HepG2 (cell line): ENCODE results near the gene NOP9. TPM values are rescaled to one million over a fixed set of nuclear protein-coding genes. Genes with fewer than 3 reads are reported as not detected.

Experiments used
- AHDC1 ChIP-seq: sonication (generic); formaldehyde crosslinking; IDR thresholded peaks from 2 replicates; pipeline ENCODE4 v1.5.1; 2020; ENCODE audit warnings: mild to moderate bottlenecking, missing genetic modification reagents, borderline replicate concordance
- BCL3 ChIP-seq: sonication (generic); formaldehyde crosslinking; IDR thresholded peaks from 2 replicates; pipeline ENCODE4 v1.5.1; 2020; ENCODE audit warnings: mild to moderate bottlenecking, missing genetic modification reagents, moderate library complexity
- CTCF ChIP-seq: sonication (generic); formaldehyde crosslinking; IDR thresholded peaks from 2 replicates; pipeline ENCODE4 v1.5.0; 2020; ENCODE audit warnings: mild to moderate bottlenecking, missing genetic modification reagents, moderate library complexity
- FOXO4 ChIP-seq: sonication (generic); formaldehyde crosslinking; conservative IDR thresholded peaks from 2 replicates; pipeline ENCODE4 v1.8.1; 2023; ENCODE audit warnings: missing genetic modification reagents
- HMG20B ChIP-seq: conservative IDR thresholded peaks from 2 replicates; pipeline ENCODE4 v1.6.1; 2016; ENCODE audit warnings: missing genetic modification reagents, missing compliant biosample characterization
- JDP2 ChIP-seq: sonication (generic); formaldehyde crosslinking; IDR thresholded peaks from 2 replicates; pipeline ENCODE4 v1.8.1; 2022; ENCODE audit warnings: missing genetic modification reagents, borderline replicate concordance
- KLF12 ChIP-seq: sonication (generic); formaldehyde crosslinking; IDR thresholded peaks from 2 replicates; pipeline ENCODE4 v1.4.0; 2020; ENCODE audit warnings: missing genetic modification reagents, borderline replicate concordance
- KLF9 ChIP-seq: IDR thresholded peaks from 2 replicates; pipeline ENCODE4 v1.6.1; 2016; ENCODE audit warnings: low read depth
- MTA1 ChIP-seq: sonication (generic); formaldehyde crosslinking; IDR thresholded peaks from 2 replicates; pipeline ENCODE4 v1.4.0; 2020; ENCODE audit warnings: missing genetic modification reagents, mild to moderate bottlenecking, borderline replicate concordance
- PCBP2 ChIP-seq: fragments of 200-400 bp; formaldehyde crosslinking; optimal IDR thresholded peaks from 2 replicates; pipeline ENCODE3; 2018; ENCODE audit warnings: low read length, low read depth; ENCODE audit not compliant: poor library complexity, severe bottlenecking
- RNF2 ChIP-seq: fragments of 450-650 bp; conservative IDR thresholded peaks from 2 replicates; pipeline ENCODE4 v1.6.1; 2016; ENCODE audit warnings: low read depth
- STAG1 ChIP-seq: sonication (generic); formaldehyde crosslinking; IDR thresholded peaks from 2 replicates; pipeline ENCODE4 v1.4.0; 2020; ENCODE audit warnings: missing genetic modification reagents
- ZNF10 ChIP-seq: sonication (generic); formaldehyde crosslinking; IDR thresholded peaks from 2 replicates; pipeline ENCODE4 v1.4.0; 2020; ENCODE audit warnings: mild to moderate bottlenecking, low read depth, missing genetic modification reagents, borderline replicate concordance
- ZNF225 ChIP-seq: sonication (generic); formaldehyde crosslinking; IDR thresholded peaks from 2 replicates; pipeline ENCODE4 v1.4.0; 2020; ENCODE audit warnings: mild to moderate bottlenecking, missing genetic modification reagents
- ZNF30 ChIP-seq: sonication (generic); formaldehyde crosslinking; IDR thresholded peaks from 2 replicates; pipeline ENCODE4 v1.5.0; 2020; ENCODE audit warnings: mild to moderate bottlenecking, missing genetic modification reagents
- ZNF550 ChIP-seq: sonication (generic); formaldehyde crosslinking; IDR thresholded peaks from 2 replicates; pipeline ENCODE4 v1.4.0; 2020; ENCODE audit warnings: mild to moderate bottlenecking, missing genetic modification reagents, borderline replicate concordance
- ZNF562 ChIP-seq: sonication (generic); formaldehyde crosslinking; IDR thresholded peaks from 2 replicates; pipeline ENCODE4 v1.8.0; 2022; ENCODE audit warnings: missing genetic modification reagents, borderline replicate concordance
- ZNF572 ChIP-seq: sonication (generic); formaldehyde crosslinking; IDR thresholded peaks from 2 replicates; pipeline ENCODE4 v1.5.1; 2020; ENCODE audit warnings: mild to moderate bottlenecking, missing genetic modification reagents
- ZNF724P ChIP-seq: sonication (generic); formaldehyde crosslinking; IDR thresholded peaks from 2 replicates; pipeline ENCODE4 v1.8.0; 2022; ENCODE audit warnings: missing genetic modification reagents, borderline replicate concordance
- ZNF883 ChIP-seq: sonication (generic); formaldehyde crosslinking; IDR thresholded peaks from 2 replicates; pipeline ENCODE4 v1.5.1; 2020; ENCODE audit warnings: mild to moderate bottlenecking, missing genetic modification reagents; ENCODE audit errors: not compliant biosample characterization
- polyA plus RNA-seq, 8 experiments: library from polyadenylated mRNA; depleted of rRNA in 3 of 8; stranded (reverse) in 7 of 8; unstranded in 1 of 8; fragments of >200 nt; fragmentation: Illumina TruSeq in 4 of 8; extraction: Trizol in 4 of 8; gene quantifications; 2 replicates each; pipeline versions ENCODE4 v1.2.1 to v1.2.3, GENCODE V29; 2011 to 2016; ENCODE audit warnings: low read depth in 4 of 8, missing spikeins in 1 of 8, mixed read lengths in 1 of 8; ENCODE audit not compliant: insufficient read depth in 1 of 8
- total RNA-seq, 5 experiments: library from RNA; depleted of rRNA; stranded (reverse); fragments of >200 nt; fragmentation: Illumina TruSeq; extraction: Trizol; gene quantifications; 2 replicates each; pipeline ENCODE4 v1.2.3, GENCODE V29; 2016; ENCODE audit warnings: low read depth in 1 of 5

Gene NOP9
- total and polyA plus RNA-seq, 2 of the 13 experiments (the other 11 are each of a cell fraction or from before 2014, with no cell fraction given): 24.5 to 61.6 TPM

GRCh38 chr14:24324024-24324423 is 24.4 kb downstream of the NOP9 start (continued):
- TF ChIP-seq KLF12 (CRISPR knock-in tag): no peak
- TF ChIP-seq HMG20B (CRISPR knock-in tag): no peak
- TF ChIP-seq ZNF10: no peak
- TF ChIP-seq ZNF883 (CRISPR knock-in tag): peak; percentile 51
- TF ChIP-seq RNF2: no peak
- peak; percentile 52 for TF ChIP-seq CTCF (CRISPR knock-in tag)
- no peak for TF ChIP-seq ZNF562 (CRISPR knock-in tag)
- TF ChIP-seq MTA1 (CRISPR knock-in tag): peak; percentile 14; the same call in 1 of the 2 replicates
- TF ChIP-seq FOXO4 (CRISPR knock-in tag): no peak
- TF ChIP-seq ZNF30: no peak
- no peak for TF ChIP-seq KLF9 (CRISPR knock-in tag)
- 0 out of 2 replicates have a peak, but pooled peaks have one; percentile 45 for TF ChIP-seq BCL3 (CRISPR knock-in tag)
- 0 out of 2 replicates have a peak, but pooled peaks have one; percentile 44 for TF ChIP-seq ZNF225
- TF ChIP-seq ZNF572 (CRISPR knock-in tag): no peak
- TF ChIP-seq STAG1: 0 out of 2 replicates have a peak, but pooled peaks have one; percentile 7
- no peak for TF ChIP-seq JDP2 (CRISPR knock-in tag)
- TF ChIP-seq ZNF724P: no peak
- no peak for TF ChIP-seq PCBP2
- no peak for TF ChIP-seq AHDC1 (CRISPR knock-in tag)
- TF ChIP-seq ZNF550 (CRISPR knock-in tag): no peak
